ENCODE measurements around the gene CHMP4A.

CHMP4A gene

GRCh38 chr14:24164518-24164991 lies 48.7 kb downstream of the CHMP4A start:
- Histone ChIP-seq H3K27me3 (ENCODE audit: insufficient read depth, low read depth, severe bottlenecking) (no peaks in the 10 kb centered on the region), H3K27ac (no peak overlapping the region), H3K36me3 (peaks cover 41% of the 10 kb centered on the region), H3K9me3 (ENCODE audit: severe bottlenecking) (no peaks in the 10 kb centered on the region), H3K4me3 (ENCODE audit: low read depth, low read length) (no peak overlapping the region)
- TF ChIP-seq CTCF (IDR thresholded peaks at IDR 0.05; ENCODE audit: low read depth, low read length) = no peak
- no peak for DNase-seq

- Histone ChIP-seq H3K9me3 (ENCODE audit: severe bottlenecking) (no peaks in the 10 kb centered on the region), H3K36me3 (peaks cover 58% of the 10 kb centered on the region), H3K27ac (no peak overlapping the region), H3K4me3 (ENCODE audit: low read depth, low read length) (no peak overlapping the region), H3K27me3 (ENCODE audit: insufficient read depth, low read depth, severe bottlenecking) (no peaks in the 10 kb centered on the region)
- TF ChIP-seq CTCF (IDR thresholded peaks at IDR 0.05; ENCODE audit: low read depth, low read length) = no peak
- no peak for DNase-seq
Observed at GRCh38 chr14:24162093-24162492, 51.2 kb downstream of the CHMP4A start.

GRCh38 chr14:24160850-24161804 lies 52.2 kb downstream of the CHMP4A start, which contains the start of gene IRF9:
Gene IRF9, plus strand, starts transcription at chr14:24161265. Its CDS starts 880 bp downstream, at chr14:24162145.
- no peaks in the 10 kb centered on the region for H3K9me3 ChIP-seq (ENCODE audit: severe bottlenecking)
- peaks cover 66% of the 10 kb centered on the region for H3K36me3 ChIP-seq
- peak within 1 kb of the TSS; percentile 3; the same call in 1 of the 2 replicates for H3K4me3 ChIP-seq (ENCODE audit: low read depth, low read length)
- DNase-seq = peak; percentile 97
- peak; percentile 91 for TF ChIP-seq CTCF (IDR thresholded peaks at IDR 0.05; ENCODE audit: low read depth, low read length)
- H3K27me3 ChIP-seq (ENCODE audit: insufficient read depth, low read depth, severe bottlenecking) = no peaks in the 10 kb centered on the region
- H3K27ac ChIP-seq = peak within 1 kb of the TSS; percentile 44

- H3K27ac ChIP-seq = peak overlapping the region; percentile 20; the same call in 1 of the 2 replicates
Observed at GRCh38 chr14:24160499-24160849, 52.8 kb downstream of the CHMP4A start.

GRCh38 chr14:24159777-24160498 lies 53.4 kb downstream of the CHMP4A start:
- Histone ChIP-seq H3K27me3 (ENCODE audit: insufficient read depth, low read depth, severe bottlenecking) (no peaks in the 10 kb centered on the region), H3K36me3 (peaks cover 68% of the 10 kb centered on the region), H3K9me3 (ENCODE audit: severe bottlenecking) (no peaks in the 10 kb centered on the region), H3K4me3 (ENCODE audit: low read depth, low read length) (no peak overlapping the region), H3K27ac (no peak overlapping the region; the same call in 1 of the 2 replicates)
- DNase-seq = no peak
- TF ChIP-seq CTCF (IDR thresholded peaks at IDR 0.05; ENCODE audit: low read depth, low read length) = no peak

More at GRCh38 chr14:24160499-24160849, 52.8 kb downstream of the CHMP4A start:
- no peak for TF ChIP-seq CTCF (IDR thresholded peaks at IDR 0.05; ENCODE audit: low read depth, low read length)
- Histone ChIP-seq H3K4me3 (ENCODE audit: low read depth, low read length) (no peak overlapping the region), H3K27me3 (ENCODE audit: insufficient read depth, low read depth, severe bottlenecking) (no peaks in the 10 kb centered on the region), H3K9me3 (ENCODE audit: severe bottlenecking) (no peaks in the 10 kb centered on the region), H3K36me3 (peaks cover 68% of the 10 kb centered on the region)
- DNase-seq = no peak
